GM19468 (cell line): ENCODE results near the gene OR1L6.

Experiments used
- ATAC-seq: cut with Tn5 transposase; IDR thresholded peaks from one replicate; pipeline ENCODE4 v1.9.1; 2021; ENCODE audit warnings: mild to moderate bottlenecking, moderate library complexity, moderate number of reproducible peaks; ENCODE audit not compliant: unreplicated experiment; ENCODE audit errors: extremely low read depth

Gene OR1L6, protein sequence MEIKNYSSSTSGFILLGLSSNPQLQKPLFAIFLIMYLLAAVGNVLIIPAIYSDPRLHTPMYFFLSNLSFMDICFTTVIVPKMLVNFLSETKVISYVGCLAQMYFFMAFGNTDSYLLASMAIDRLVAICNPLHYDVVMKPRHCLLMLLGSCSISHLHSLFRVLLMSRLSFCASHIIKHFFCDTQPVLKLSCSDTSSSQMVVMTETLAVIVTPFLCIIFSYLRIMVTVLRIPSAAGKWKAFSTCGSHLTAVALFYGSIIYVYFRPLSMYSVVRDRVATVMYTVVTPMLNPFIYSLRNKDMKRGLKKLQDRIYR

DNA sequence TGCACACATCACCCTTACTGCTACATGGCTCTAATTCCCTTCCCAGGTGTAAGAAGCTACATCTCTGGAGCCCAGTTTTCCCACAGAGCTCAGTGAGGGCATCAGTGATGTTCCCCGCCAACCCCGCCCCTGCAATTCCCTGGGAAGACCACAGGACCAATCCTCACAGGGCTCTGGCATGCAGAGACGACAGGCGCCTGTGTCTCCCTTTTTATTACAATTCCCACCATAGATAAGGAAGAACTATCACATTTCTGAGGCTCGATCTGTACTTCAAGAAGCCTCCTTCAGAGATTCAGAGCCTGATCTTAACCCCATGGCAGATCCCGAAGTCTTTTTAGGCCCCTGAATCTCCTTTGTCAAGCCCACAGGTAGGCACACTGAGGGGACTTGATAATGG lies at the start of gene OR1L6:
Gene OR1L6 (plus strand): TSS at position 301 of the 400 bp plus-strand sequence. CDS start 7,545 bp downstream, outside the sequence.
- no peak for ATAC-seq

DNA sequence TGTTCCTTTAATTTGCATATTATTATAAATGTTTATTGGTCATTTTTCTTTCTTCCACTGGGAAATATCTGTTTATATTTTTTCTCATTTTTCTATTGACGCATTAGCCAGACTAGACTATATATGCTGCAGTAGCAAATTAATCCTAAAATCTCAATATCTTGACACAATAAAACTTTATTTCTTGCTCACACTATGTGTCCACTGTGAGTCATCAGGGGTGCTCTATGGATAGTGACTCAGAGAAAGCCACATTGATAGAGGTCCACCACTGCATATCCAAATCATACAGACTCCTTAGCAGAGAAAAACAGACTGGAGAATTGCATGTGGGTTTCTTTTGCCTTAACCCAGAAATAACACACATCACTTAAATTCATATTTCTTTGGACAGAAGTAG lies 46.4 kb upstream of the OR1L6 start:
- ATAC-seq: no peak

GRCh38 chr9:122718038-122718437 lies 24.1 kb upstream of the OR1L6 start:
- no peak for ATAC-seq

GRCh38 chr9:122719218-122719617 lies 22.9 kb upstream of the OR1L6 start:
- no peak for ATAC-seq

GRCh38 chr9:122723690-122724089 lies 18.4 kb upstream of the OR1L6 start, which contains the start of gene OR1L4:
Gene OR1L4, plus strand, starts transcription at chr9:122723990. Its CDS starts 0 bp downstream, at chr9:122723990.
- ATAC-seq: no peak

DNA sequence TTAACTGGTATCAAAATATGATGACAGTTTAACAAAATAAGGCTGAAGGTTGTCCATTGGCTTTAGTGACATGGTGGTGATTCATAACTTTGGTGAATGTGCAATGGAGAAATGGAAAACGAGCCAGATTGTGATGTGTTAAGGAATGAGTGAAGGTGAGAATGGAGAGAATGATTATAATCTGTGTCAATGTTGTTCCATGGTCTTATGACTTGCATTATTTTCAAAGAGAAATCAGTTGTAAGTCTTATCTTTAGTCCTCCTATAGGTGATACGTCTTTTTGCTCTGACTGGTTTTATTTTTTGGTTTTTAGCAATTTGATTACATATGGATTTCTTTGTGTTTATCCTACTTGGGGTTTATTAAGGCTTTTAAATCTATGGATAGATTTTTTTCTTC lies 12.7 kb downstream of the OR1L6 start:
- ATAC-seq: no peak

- ATAC-seq: no peak
Measured at GRCh38 chr9:122767817-122768216, 25.7 kb downstream of the OR1L6 start.

DNA sequence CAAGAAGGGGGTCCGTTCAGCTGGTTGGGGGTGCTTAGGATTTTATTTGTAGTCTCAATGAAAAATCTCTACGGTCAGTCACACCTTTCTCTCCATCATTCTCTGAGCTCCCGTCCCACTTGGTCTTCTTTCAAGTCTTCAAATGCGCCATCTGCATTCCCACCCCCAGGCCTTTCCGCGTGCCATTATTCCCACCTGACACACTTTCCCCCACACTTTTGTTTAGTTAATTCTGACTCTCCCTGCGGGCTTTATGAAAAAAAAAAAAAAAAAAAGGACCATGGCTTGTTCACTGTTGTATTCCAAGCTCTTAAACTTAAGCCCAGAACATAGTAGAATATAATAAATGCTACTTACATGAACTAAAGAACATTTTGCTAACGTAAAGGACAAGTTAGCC lies 34.9 kb downstream of the OR1L6 start:
- no peak for ATAC-seq

- no peak for ATAC-seq
Measured at GRCh38 chr9:122777935-122778627, 36.0 kb downstream of the OR1L6 start.

DNA sequence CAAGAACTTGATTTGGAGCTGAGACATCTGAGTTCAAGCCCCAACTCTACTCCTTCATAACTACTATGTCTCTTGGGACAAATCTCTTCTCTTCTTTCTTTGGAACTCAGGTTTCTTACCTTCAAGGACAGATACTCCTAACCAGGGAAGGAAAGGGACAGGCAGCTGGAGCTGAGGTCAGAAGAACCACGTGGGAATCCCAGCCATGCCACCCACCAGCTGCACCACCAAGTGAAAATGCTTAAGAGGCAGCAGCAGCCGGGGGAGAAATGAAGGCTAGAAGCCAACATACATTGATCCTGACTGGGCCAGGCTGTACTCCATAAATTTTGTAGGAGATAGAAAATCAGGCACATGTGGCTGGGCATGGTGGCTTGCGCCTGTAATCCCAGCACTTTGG lies 37.1 kb downstream of the OR1L6 start:
- no peak for ATAC-seq

- ATAC-seq: no peak
Measured at GRCh38 chr9:122780026-122780425, 37.9 kb downstream of the OR1L6 start.

- no peak for ATAC-seq
Measured at GRCh38 chr9:122781671-122782070, 39.6 kb downstream of the OR1L6 start.

GRCh38 chr9:122785269-122785668 lies 43.2 kb downstream of the OR1L6 start:
- ATAC-seq: no peak

- ATAC-seq: no peak
Measured at GRCh38 chr9:122786338-122786737, 44.2 kb downstream of the OR1L6 start.

- ATAC-seq: no peak
Measured at GRCh38 chr9:122788831-122789230, 46.7 kb downstream of the OR1L6 start, which contains the start of gene OR5C1. Gene OR5C1, plus strand, starts transcription at chr9:122788933. Its CDS starts 0 bp downstream, at chr9:122788933.

GRCh38 chr9:122789256-122790046 lies 47.3 kb downstream of the OR1L6 start:
- ATAC-seq: no peak

GRCh38 chr9:122791872-122792669 lies 50.0 kb downstream of the OR1L6 start:
- no peak for ATAC-seq

GRCh38 chr9:122797316-122798063 lies 55.4 kb downstream of the OR1L6 start:
- ATAC-seq: no peak
